DMS153 (cell line): ENCODE results near the gene UBE3A.

Source experiments
- DNase-seq: peaks from one replicate; lab custom pipeline; 2025; lab: John Stamatoyannopoulos, UW

The UBE3A gene

GRCh38 chr15:25331860-25332259 lies 107.0 kb downstream of the UBE3A start:
- DNase-seq, result no peak

- DNase-seq, result no peak
These were observed 107.4 kb downstream of the UBE3A start for GRCh38 chr15:25331404-25331803.

- no peak for DNase-seq
These were observed 109.1 kb downstream of the UBE3A start for GRCh38 chr15:25329696-25330095.

GRCh38 chr15:25327686-25328085 lies 111.1 kb downstream of the UBE3A start:
- DNase-seq, result no peak

GRCh38 chr15:25325187-25325586 lies 113.6 kb downstream of the UBE3A start:
- DNase-seq, result no peak

GRCh38 chr15:25323420-25323819 lies 115.4 kb downstream of the UBE3A start:
- no peak for DNase-seq

- DNase-seq, result no peak
These were observed 151.0 kb downstream of the UBE3A start for GRCh38 chr15:25287823-25288222.
